RCC 7860 (cell line): ENCODE data around the gene NT5E.
A peak's percentile ranks its signal among the peaks of the same experiment; 100 is the strongest.

Source experiments
- DNase-seq: peaks from one replicate; pipeline ENCODE4 v3.0.0-alpha.2; 2015; ENCODE audit warnings: low spot score
- FAIRE-seq: peaks from 2 replicates; lab custom pipeline; 2012; peaks lifted over from hg19 to GRCh38; lab: Jason Lieb, UNC

NT5E gene

GRCh38 chr6:85458782-85459181 lies 8.9 kb downstream of the NT5E start:
- FAIRE-seq (no peak), DNase-seq (no peak)

- no peak for FAIRE-seq
- DNase-seq = no peak
These were observed 9.5 kb downstream of the NT5E start for GRCh38 chr6:85459224-85459901.

- DNase-seq = no peak
- no peak for FAIRE-seq
These were observed 10.5 kb downstream of the NT5E start for GRCh38 chr6:85460154-85460920.

- no peak for DNase-seq
- FAIRE-seq = no peak
These were observed 11.3 kb downstream of the NT5E start for GRCh38 chr6:85460921-85461797.

- no peak for FAIRE-seq
These were observed 11.9 kb downstream of the NT5E start for GRCh38 chr6:85461798-85462170.

GRCh38 chr6:85462673-85463072 lies 12.8 kb downstream of the NT5E start:
- FAIRE-seq (no peak), DNase-seq (no peak)

More at GRCh38 chr6:85461798-85462170, 11.9 kb downstream of the NT5E start:
- no peak for DNase-seq

- DNase-seq (no peak), FAIRE-seq (no peak)
These were observed 13.9 kb downstream of the NT5E start for GRCh38 chr6:85463621-85464259.

GRCh38 chr6:85464260-85464644 lies 14.4 kb downstream of the NT5E start:
- FAIRE-seq (peak; percentile 93), DNase-seq (peak; percentile 96)

- DNase-seq (peak; percentile 99), FAIRE-seq (peak; percentile 86)
These were observed 14.9 kb downstream of the NT5E start for GRCh38 chr6:85464722-85465150.

- DNase-seq (no peak), FAIRE-seq (no peak)
These were observed 15.9 kb downstream of the NT5E start for GRCh38 chr6:85465762-85466161.

GRCh38 chr6:85468326-85468725 lies 18.4 kb downstream of the NT5E start:
- FAIRE-seq (no peak), DNase-seq (no peak)

GRCh38 chr6:85469276-85470022 lies 19.6 kb downstream of the NT5E start:
- DNase-seq = no peak

GRCh38 chr6:85470023-85470410 lies 20.1 kb downstream of the NT5E start:
- no peak for DNase-seq

More at GRCh38 chr6:85469276-85470022, 19.6 kb downstream of the NT5E start:
- FAIRE-seq = no peak

GRCh38 chr6:85472744-85473143 lies 22.9 kb downstream of the NT5E start:
- no peak for FAIRE-seq
- no peak for DNase-seq

More at GRCh38 chr6:85470023-85470410, 20.1 kb downstream of the NT5E start:
- no peak for FAIRE-seq

- no peak for DNase-seq
- FAIRE-seq = no peak
These were observed 23.9 kb downstream of the NT5E start for GRCh38 chr6:85473748-85474147.

- no peak for FAIRE-seq
These were observed 26.6 kb downstream of the NT5E start for GRCh38 chr6:85476532-85476931.

GRCh38 chr6:85479208-85479607 lies 29.3 kb downstream of the NT5E start:
- no peak for DNase-seq
- FAIRE-seq = no peak

More at GRCh38 chr6:85476532-85476931, 26.6 kb downstream of the NT5E start:
- DNase-seq = no peak

- DNase-seq (no peak), FAIRE-seq (no peak)
These were observed 32.5 kb downstream of the NT5E start for GRCh38 chr6:85482206-85482904.

- peak; percentile 42 for DNase-seq
- no peak for FAIRE-seq
These were observed 33.2 kb downstream of the NT5E start for GRCh38 chr6:85482905-85483700.
